ENCODE results near the gene PLEKHG4B. TPM values are rescaled to one million over a fixed set of nuclear protein-coding genes. Genes with fewer than 3 reads are reported as not detected.
A peak's percentile ranks its signal among the peaks of the same experiment; 100 is the strongest.
"Not testable (repeated sequence)": the region's sequence is repeated elsewhere in the genome, so short reads cannot be mapped to it uniquely, and the experiment has no call there.

The PLEKHG4B gene, protein sequence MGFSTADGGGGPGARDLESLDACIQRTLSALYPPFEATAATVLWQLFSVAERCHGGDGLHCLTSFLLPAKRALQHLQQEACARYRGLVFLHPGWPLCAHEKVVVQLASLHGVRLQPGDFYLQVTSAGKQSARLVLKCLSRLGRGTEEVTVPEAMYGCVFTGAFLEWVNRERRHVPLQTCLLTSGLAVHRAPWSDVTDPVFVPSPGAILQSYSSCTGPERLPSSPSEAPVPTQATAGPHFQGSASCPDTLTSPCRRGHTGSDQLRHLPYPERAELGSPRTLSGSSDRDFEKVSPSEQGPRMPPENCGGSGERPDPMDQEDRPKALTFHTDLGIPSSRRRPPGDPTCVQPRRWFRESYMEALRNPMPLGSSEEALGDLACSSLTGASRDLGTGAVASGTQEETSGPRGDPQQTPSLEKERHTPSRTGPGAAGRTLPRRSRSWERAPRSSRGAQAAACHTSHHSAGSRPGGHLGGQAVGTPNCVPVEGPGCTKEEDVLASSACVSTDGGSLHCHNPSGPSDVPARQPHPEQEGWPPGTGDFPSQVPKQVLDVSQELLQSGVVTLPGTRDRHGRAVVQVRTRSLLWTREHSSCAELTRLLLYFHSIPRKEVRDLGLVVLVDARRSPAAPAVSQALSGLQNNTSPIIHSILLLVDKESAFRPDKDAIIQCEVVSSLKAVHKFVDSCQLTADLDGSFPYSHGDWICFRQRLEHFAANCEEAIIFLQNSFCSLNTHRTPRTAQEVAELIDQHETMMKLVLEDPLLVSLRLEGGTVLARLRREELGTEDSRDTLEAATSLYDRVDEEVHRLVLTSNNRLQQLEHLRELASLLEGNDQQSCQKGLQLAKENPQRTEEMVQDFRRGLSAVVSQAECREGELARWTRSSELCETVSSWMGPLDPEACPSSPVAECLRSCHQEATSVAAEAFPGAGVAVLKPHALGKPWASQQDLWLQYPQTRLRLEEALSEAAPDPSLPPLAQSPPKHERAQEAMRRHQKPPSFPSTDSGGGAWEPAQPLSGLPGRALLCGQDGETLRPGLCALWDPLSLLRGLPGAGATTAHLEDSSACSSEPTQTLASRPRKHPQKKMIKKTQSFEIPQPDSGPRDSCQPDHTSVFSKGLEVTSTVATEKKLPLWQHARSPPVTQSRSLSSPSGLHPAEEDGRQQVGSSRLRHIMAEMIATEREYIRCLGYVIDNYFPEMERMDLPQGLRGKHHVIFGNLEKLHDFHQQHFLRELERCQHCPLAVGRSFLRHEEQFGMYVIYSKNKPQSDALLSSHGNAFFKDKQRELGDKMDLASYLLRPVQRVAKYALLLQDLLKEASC (N-terminal part only)
- total RNA-seq: under 1 TPM; 0.10 TPM

GRCh38 chr5:91556-92263, at the start of gene PLEKHG4B:
Gene PLEKHG4B (plus strand): TSS chr5:92168. CDS start chr5:92232, 64 bp downstream.
- Mint-ChIP-seq H3K36me3 (ENCODE audit: low read depth) (no peaks in the 10 kb centered on the region), H3K4me1 (peaks cover 3% of the 10 kb centered on the region), H3K27me3 (peaks cover 59% of the 10 kb centered on the region), H3K27ac (no peak within 1 kb of the TSS), H3K9me3 (no peaks in the 10 kb centered on the region), H3K4me3 (peak within 1 kb of the TSS; percentile 22)
- CTCF ChIA-PET: no interaction called here
- no peak for DNase-seq
- POLR2A ChIA-PET: no interaction called here

DNA sequence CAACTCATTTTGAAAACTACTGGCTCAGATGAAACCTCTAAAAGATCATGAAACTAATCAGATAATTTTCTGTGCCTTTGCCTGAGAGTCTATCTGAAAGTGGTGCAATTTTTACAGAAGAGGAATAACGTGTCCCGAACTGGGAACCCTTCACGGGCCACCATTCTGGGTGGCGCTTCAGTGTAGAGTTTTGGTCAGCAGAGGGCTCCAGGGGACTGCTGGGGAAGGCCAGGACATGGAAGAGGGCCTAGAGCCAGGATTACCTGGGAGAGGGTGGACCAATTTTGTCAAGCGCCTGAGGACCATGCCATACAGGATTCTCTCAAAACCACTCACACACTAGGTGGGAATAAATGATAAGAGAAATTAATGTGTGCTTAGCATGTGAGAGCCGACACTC, 49.7 kb upstream of the PLEKHG4B start:
- no peaks in the 10 kb centered on the region for H3K9me3 Mint-ChIP-seq
- H3K4me1 Mint-ChIP-seq: no peaks in the 10 kb centered on the region
- no peaks in the 10 kb centered on the region for H3K36me3 Mint-ChIP-seq (ENCODE audit: low read depth)
- POLR2A ChIA-PET: no interaction called here
- no peak for DNase-seq
- H3K27ac Mint-ChIP-seq: no peak overlapping the region
- H3K27me3 Mint-ChIP-seq: peaks cover 21% of the 10 kb centered on the region
- H3K4me3 Mint-ChIP-seq: no peak overlapping the region
- CTCF ChIA-PET: no interaction called here

- no peak overlapping the region for H3K27ac Mint-ChIP-seq
- no peaks in the 10 kb centered on the region for H3K36me3 Mint-ChIP-seq (ENCODE audit: low read depth)
- H3K4me3 Mint-ChIP-seq: no peak overlapping the region
- H3K27me3 Mint-ChIP-seq: peaks cover 13% of the 10 kb centered on the region
- peaks cover 2% of the 10 kb centered on the region for H3K4me1 Mint-ChIP-seq
- ChIA-PET POLR2A (no interaction called here), CTCF (no interaction called here)
- no peak for DNase-seq
- peaks cover 3% of the 10 kb centered on the region for H3K9me3 Mint-ChIP-seq
Observed at GRCh38 chr5:48192-48591, 43.8 kb upstream of the PLEKHG4B start.

DNA sequence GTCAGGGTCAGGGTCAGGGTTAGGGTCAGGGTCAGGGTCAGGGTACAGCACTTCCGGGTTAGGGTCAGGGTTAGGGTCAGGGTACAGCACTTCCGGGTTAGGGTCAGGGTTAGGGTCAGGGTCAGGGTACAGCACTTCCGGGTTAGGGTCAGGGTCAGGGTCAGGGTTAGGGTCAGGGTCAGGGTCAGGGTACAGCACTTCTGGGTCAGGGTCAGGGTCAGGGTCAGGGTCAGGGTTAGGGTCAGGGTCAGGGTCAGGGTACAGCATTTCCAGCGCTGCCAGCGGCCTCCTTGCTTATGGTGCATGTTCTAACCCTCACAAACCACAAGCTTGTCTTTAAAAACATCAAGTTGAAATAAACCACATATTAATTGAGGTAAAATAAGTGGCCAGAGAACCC, 42.4 kb upstream of the PLEKHG4B start:
- H3K27ac Mint-ChIP-seq; POLR2A ChIA-PET; DNase-seq; H3K36me3 Mint-ChIP-seq (ENCODE audit: low read depth); H3K4me1 Mint-ChIP-seq; H3K4me3 Mint-ChIP-seq; CTCF ChIA-PET; H3K9me3 Mint-ChIP-seq: not testable (repeated sequence)
- peaks cover 16% of the 10 kb centered on the region for H3K27me3 Mint-ChIP-seq

GRCh38 chr5:49953-50544, 41.9 kb upstream of the PLEKHG4B start:
- Mint-ChIP-seq H3K4me1 (peaks cover 3% of the 10 kb centered on the region), H3K36me3 (ENCODE audit: low read depth) (no peaks in the 10 kb centered on the region), H3K9me3 (peaks cover 3% of the 10 kb centered on the region), H3K4me3 (no peak overlapping the region), H3K27ac (no peak overlapping the region), H3K27me3 (peaks cover 19% of the 10 kb centered on the region)
- ChIA-PET POLR2A (no interaction called here), CTCF (no interaction called here)
- DNase-seq: no peak

- H3K36me3 Mint-ChIP-seq (ENCODE audit: low read depth): no peaks in the 10 kb centered on the region
- POLR2A ChIA-PET: no interaction called here
- peaks cover 3% of the 10 kb centered on the region for H3K4me1 Mint-ChIP-seq
- CTCF ChIA-PET: no interaction called here
- H3K27ac Mint-ChIP-seq: no peak overlapping the region
- peaks cover 3% of the 10 kb centered on the region for H3K9me3 Mint-ChIP-seq
- no peak for DNase-seq
- no peak overlapping the region for H3K4me3 Mint-ChIP-seq
- H3K27me3 Mint-ChIP-seq: peaks cover 20% of the 10 kb centered on the region
Observed at GRCh38 chr5:50724-51499, 41.1 kb upstream of the PLEKHG4B start.

DNA sequence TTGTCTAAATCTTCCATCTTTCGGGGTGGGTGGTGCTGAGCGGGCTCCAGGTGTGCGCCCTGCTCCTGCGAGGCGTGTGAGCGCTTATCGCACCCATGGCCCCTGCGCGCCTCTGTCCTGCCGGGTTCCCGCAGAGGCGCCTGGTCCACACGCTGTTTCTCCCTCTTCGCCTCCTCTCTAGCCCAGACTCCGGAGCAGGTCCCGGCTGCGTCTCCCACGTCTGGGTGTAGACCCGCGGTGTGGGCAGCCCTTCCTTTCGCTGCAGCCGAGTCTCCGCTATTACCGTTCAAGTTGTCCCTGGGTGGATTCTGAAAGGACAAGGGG, 40.5 kb upstream of the PLEKHG4B start:
- Mint-ChIP-seq H3K9me3 (peaks cover 3% of the 10 kb centered on the region), H3K36me3 (ENCODE audit: low read depth) (no peaks in the 10 kb centered on the region), H3K27me3 (peaks cover 20% of the 10 kb centered on the region), H3K27ac (no peak overlapping the region), H3K4me3 (no peak overlapping the region), H3K4me1 (peaks cover 3% of the 10 kb centered on the region)
- ChIA-PET POLR2A (no interaction called here), CTCF (no interaction called here)
- DNase-seq: no peak

DNA sequence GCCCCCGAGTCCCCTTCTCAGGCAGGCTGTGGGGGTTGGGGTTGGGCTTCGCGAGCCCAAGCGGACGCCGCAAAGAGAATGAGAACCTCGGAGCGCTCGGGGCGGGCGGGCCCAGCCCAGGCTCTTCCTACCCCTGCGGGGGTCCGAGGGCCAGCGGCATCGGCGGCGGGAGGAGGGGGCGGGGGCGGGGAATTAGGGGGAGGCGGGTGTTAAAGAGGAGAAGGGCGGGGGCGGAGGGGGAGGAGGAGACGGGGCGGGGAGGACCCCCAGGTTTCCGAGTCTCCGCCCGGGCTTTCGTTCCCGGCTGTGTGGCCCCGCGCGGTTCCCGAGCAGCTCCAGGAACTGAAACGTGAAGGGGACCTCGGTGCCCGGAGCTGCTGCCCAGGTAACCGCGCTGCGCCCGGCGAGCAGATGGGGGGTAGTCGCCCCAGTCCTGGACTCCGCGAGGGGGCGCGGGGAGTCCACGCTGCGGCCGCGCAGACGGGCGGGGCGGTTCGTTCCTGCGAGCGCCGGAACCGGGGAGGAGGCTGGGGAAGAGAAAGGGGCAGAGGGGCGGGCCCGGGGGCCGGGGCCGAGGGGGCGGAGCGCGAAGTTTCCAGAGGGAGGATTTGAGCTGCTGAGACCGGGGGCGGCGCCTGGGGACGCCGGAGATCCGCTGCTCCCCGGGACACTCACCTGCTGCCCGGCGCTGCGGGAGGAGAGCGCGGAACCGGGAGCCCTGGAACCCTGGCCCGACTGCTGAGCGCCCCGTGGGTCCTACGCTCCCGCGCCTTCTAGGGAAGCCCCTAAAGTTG, 38.4 kb upstream of the PLEKHG4B start:
- POLR2A ChIA-PET: no interaction called here
- Mint-ChIP-seq H3K4me3 (peak overlapping the region; percentile 61), H3K36me3 (ENCODE audit: low read depth) (no peaks in the 10 kb centered on the region), H3K9me3 (peaks cover 3% of the 10 kb centered on the region), H3K27me3 (peaks cover 20% of the 10 kb centered on the region), H3K4me1 (peaks cover 3% of the 10 kb centered on the region), H3K27ac (no peak overlapping the region)
- DNase-seq: peak; percentile 64
- CTCF ChIA-PET: no interaction called here

DNA sequence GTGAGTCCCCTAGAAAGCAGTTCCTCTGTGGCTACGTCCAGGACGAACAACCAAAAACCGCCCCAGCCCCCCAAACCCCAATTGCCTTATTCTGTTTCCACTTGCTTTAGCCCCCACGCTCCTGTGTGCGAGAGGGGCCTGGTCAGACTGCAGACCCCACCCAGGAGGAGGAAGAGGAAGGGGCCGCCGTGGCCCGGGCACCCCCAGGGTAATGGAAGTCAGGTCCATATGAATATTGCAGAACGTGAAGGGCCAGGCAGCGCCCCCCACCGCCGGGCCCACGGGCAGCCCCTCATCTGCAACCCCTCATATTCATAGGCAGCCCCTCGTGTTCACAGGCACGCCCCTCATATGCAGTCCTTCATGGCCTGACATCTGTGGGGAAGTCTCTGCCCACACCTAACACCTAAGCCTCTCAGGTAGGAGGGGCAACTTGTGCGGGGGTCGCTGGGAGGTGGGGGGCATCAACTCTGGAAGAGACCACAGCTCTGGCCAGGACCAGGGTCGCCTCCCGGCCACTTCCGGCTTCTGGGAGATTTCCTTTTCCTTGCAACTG, 37.7 kb upstream of the PLEKHG4B start:
- DNase-seq: no peak
- H3K36me3 Mint-ChIP-seq (ENCODE audit: low read depth): no peaks in the 10 kb centered on the region
- CTCF ChIA-PET: no interaction called here
- no peak overlapping the region for H3K27ac Mint-ChIP-seq
- H3K9me3 Mint-ChIP-seq: peaks cover 3% of the 10 kb centered on the region
- peaks cover 20% of the 10 kb centered on the region for H3K27me3 Mint-ChIP-seq
- POLR2A ChIA-PET: no interaction called here
- peaks cover 3% of the 10 kb centered on the region for H3K4me1 Mint-ChIP-seq
- peak overlapping the region; percentile 61 for H3K4me3 Mint-ChIP-seq

DNA sequence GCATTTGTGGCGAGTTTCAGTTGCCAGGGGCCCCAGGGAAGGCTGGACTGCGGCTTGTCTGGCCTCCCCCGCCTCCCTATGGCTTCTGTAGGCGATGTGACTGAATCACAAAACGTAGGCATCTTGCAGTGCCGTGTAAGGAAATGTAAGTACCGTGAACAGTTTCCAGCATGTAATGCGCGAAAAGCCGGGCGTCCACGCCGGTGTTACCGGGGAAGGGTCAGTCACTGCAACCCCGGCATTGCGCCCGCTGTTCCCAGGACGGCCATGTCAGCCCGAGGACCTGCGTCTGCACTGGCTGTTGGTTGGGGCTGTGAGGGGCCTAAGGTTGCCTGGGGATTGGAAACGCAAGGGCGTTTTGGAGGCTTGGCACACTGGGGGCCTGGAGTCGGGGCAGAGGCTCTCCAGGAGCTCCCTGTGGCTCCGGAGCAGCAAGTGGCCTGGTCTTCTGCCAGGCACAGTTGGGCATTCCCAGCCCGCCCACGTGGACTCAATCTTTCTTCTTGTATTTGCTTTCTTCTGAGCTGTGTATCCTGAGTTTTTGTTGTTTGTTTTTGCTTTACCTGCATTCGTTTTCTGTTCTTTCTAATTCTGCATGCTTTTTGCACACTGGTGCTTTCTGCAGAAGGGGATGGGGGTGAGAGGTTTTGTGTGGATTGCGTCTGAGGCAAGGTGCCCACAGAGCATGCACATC, 36.9 kb upstream of the PLEKHG4B start:
- Mint-ChIP-seq H3K4me1 (peaks cover 3% of the 10 kb centered on the region), H3K36me3 (ENCODE audit: low read depth) (no peaks in the 10 kb centered on the region), H3K27ac (no peak overlapping the region), H3K9me3 (peaks cover 3% of the 10 kb centered on the region), H3K4me3 (no peak overlapping the region), H3K27me3 (peaks cover 20% of the 10 kb centered on the region)
- ChIA-PET POLR2A (no interaction called here), CTCF (no interaction called here)
- no peak for DNase-seq
